GM19025 (cell line): ENCODE data around the gene DEFB124.
"Not testable (repeated sequence)": the region's sequence is repeated elsewhere in the genome, so short reads cannot be mapped to it uniquely, and the experiment has no call there.

ENCODE experiments used
- ATAC-seq: cut with Tn5 transposase; IDR thresholded peaks from one replicate; pipeline ENCODE4 v1.9.1; 2021; ENCODE audit warnings: mild to moderate bottlenecking, low read depth, moderate library complexity; ENCODE audit not compliant: unreplicated experiment

The DEFB124 gene

GRCh38 chr20:31474758-31475427, at the start of gene DEFB124, which contains the start of gene REM1:
DEFB124 (minus strand) TSS chr20:31475127; CDS start chr20:31473013, 2,114 bp downstream.
REM1 (plus strand) TSS chr20:31475288; CDS start chr20:31476446, 1,158 bp downstream.
- ATAC-seq, result no peak

GRCh38 chr20:31523361-31524283, 48.7 kb upstream of the DEFB124 start:
- no peak for ATAC-seq

- ATAC-seq, result no peak
Observed at GRCh38 chr20:31522731-31523130, 47.8 kb upstream of the DEFB124 start.

- not testable (repeated sequence) for ATAC-seq
Observed at GRCh38 chr20:31521267-31521666, 46.3 kb upstream of the DEFB124 start.

- ATAC-seq, result no peak
Observed at GRCh38 chr20:31517373-31517772, 42.4 kb upstream of the DEFB124 start.

- no peak for ATAC-seq
Observed at GRCh38 chr20:31516651-31517050, 41.7 kb upstream of the DEFB124 start.

- ATAC-seq, result no peak
Observed at GRCh38 chr20:31516166-31516565, 41.2 kb upstream of the DEFB124 start.

- ATAC-seq, result no peak
Observed at GRCh38 chr20:31515775-31516107, 40.8 kb upstream of the DEFB124 start.

- no peak for ATAC-seq
Observed at GRCh38 chr20:31515072-31515774, 40.3 kb upstream of the DEFB124 start.

GRCh38 chr20:31514154-31515071, 39.5 kb upstream of the DEFB124 start, which contains the start of gene HM13:
HM13 (plus strand) TSS chr20:31514442; CDS start chr20:31514552, 110 bp downstream.
- peak; percentile 87 for ATAC-seq

GRCh38 chr20:31508517-31509244, 33.8 kb upstream of the DEFB124 start:
- no peak for ATAC-seq

GRCh38 chr20:31505903-31506302, 31.0 kb upstream of the DEFB124 start:
- ATAC-seq, result no peak

GRCh38 chr20:31502884-31503673, 28.2 kb upstream of the DEFB124 start:
- ATAC-seq, result peak; percentile 94

GRCh38 chr20:31500527-31500926, 25.6 kb upstream of the DEFB124 start:
- no peak for ATAC-seq

- ATAC-seq, result no peak
Observed at GRCh38 chr20:31497838-31498540, 23.1 kb upstream of the DEFB124 start.

- no peak for ATAC-seq
Observed at GRCh38 chr20:31496761-31497295, 21.9 kb upstream of the DEFB124 start.

- ATAC-seq, result no peak
Observed at GRCh38 chr20:31494131-31494530, 19.2 kb upstream of the DEFB124 start.

GRCh38 chr20:31490752-31491151, 15.8 kb upstream of the DEFB124 start:
- no peak for ATAC-seq
